RPMI7951 (cell line): Measurements from ENCODE around the gene NOXA1. TPM values are rescaled to one million over a fixed set of nuclear protein-coding genes. Genes with fewer than 3 reads are reported as not detected.
A peak's percentile ranks its signal among the peaks of the same experiment; 100 is the strongest.

ENCODE experiments used
- DNase-seq: peaks from one replicate; pipeline ENCODE4 v3.0.0-alpha.2; 2012; ENCODE audit warnings: low read depth
- total RNA-seq: library from RNA; depleted of rRNA; stranded (reverse); fragments of >200 nt; shearing (Covaris generic); gene quantifications from 2 replicates; pipeline ENCODE4 v1.2.3, GENCODE V29; 2014

Gene NOXA1
- total RNA-seq, 1 experiment from 2014 or later = not detected

GRCh38 chr9:137454597-137455358 lies 31.6 kb downstream of the NOXA1 start:
- no peak for DNase-seq

GRCh38 chr9:137455359-137455991 lies 32.3 kb downstream of the NOXA1 start:
- DNase-seq = no peak

GRCh38 chr9:137456061-137456863 lies 33.1 kb downstream of the NOXA1 start:
- no peak for DNase-seq

GRCh38 chr9:137456864-137457405 lies 33.7 kb downstream of the NOXA1 start:
- no peak for DNase-seq

GRCh38 chr9:137457406-137458193 lies 34.4 kb downstream of the NOXA1 start:
- DNase-seq = no peak

GRCh38 chr9:137458194-137459151 lies 35.3 kb downstream of the NOXA1 start:
- DNase-seq = peak; percentile 13

GRCh38 chr9:137459152-137459600 lies 36.0 kb downstream of the NOXA1 start, which contains the start of gene NSMF:
Gene NSMF (minus strand): TSS chr9:137459334. CDS start chr9:137459102, 232 bp downstream.
- peak; percentile 83 for DNase-seq

GRCh38 chr9:137459601-137460362 lies 36.6 kb downstream of the NOXA1 start:
- DNase-seq = no peak

- DNase-seq = no peak
These were observed 37.4 kb downstream of the NOXA1 start for GRCh38 chr9:137460363-137461315.

GRCh38 chr9:137461316-137461662 lies 38.1 kb downstream of the NOXA1 start:
- no peak for DNase-seq

- no peak for DNase-seq
These were observed 38.6 kb downstream of the NOXA1 start for GRCh38 chr9:137461663-137462395.

- no peak for DNase-seq
These were observed 39.3 kb downstream of the NOXA1 start for GRCh38 chr9:137462396-137462985.

- DNase-seq = no peak
These were observed 40.1 kb downstream of the NOXA1 start for GRCh38 chr9:137462986-137463930.

- no peak for DNase-seq
These were observed 40.7 kb downstream of the NOXA1 start for GRCh38 chr9:137463931-137464290.

- DNase-seq = no peak
These were observed 41.3 kb downstream of the NOXA1 start for GRCh38 chr9:137464291-137464999.
